ENCODE measurements around the gene BMF. TPM values are rescaled to one million over a fixed set of nuclear protein-coding genes. Genes with fewer than 3 reads are reported as not detected.

The BMF gene
- total RNA-seq, 1 donor from 2014 or later, result 2.0 TPM

- DNase-seq (ENCODE audit: low read depth in 2 of 2), result no peak
Measured at GRCh38 chr15:40048926-40049475, 59.7 kb downstream of the BMF start.

GRCh38 chr15:40048211-40048792 is 60.4 kb downstream of the BMF start:
- peak in 1 of 2 donors; percentile 68 for DNase-seq (ENCODE audit: low read depth in 2 of 2)

- DNase-seq (ENCODE audit: low read depth in 2 of 2), result peak; percentile 65 to 89
Measured at GRCh38 chr15:40047415-40048210, 61.1 kb downstream of the BMF start.

GRCh38 chr15:40046721-40047414 is 61.8 kb downstream of the BMF start:
- peak in 1 of 2 donors; percentile 89 for DNase-seq (ENCODE audit: low read depth in 2 of 2)

GRCh38 chr15:40045572-40046217 is 63.0 kb downstream of the BMF start:
- DNase-seq (ENCODE audit: low read depth in 2 of 2), result no peak

GRCh38 chr15:40044717-40045571 is 63.7 kb downstream of the BMF start:
- peak; percentile 80 to 91 for DNase-seq (ENCODE audit: low read depth in 2 of 2)

- DNase-seq (ENCODE audit: low read depth in 2 of 2), result no peak
Measured at GRCh38 chr15:40043927-40044716, 64.6 kb downstream of the BMF start.

- DNase-seq (ENCODE audit: low read depth in 2 of 2), result no peak
Measured at GRCh38 chr15:40042791-40043320, 65.8 kb downstream of the BMF start.

- DNase-seq (ENCODE audit: low read depth in 2 of 2), result no peak
Measured at GRCh38 chr15:40040770-40041169, 67.9 kb downstream of the BMF start.

- no peak for DNase-seq (ENCODE audit: low read depth in 2 of 2)
Measured at GRCh38 chr15:40040293-40040635, 68.4 kb downstream of the BMF start.

GRCh38 chr15:40038638-40039543 is 69.8 kb downstream of the BMF start, which contains the start of gene SRP14:
SRP14 (minus strand) TSS chr15:40039181; CDS start chr15:40039116, 65 bp downstream.
- peak; percentile 95 to 96 for DNase-seq (ENCODE audit: low read depth in 2 of 2)

- DNase-seq (ENCODE audit: low read depth in 2 of 2), result peak; percentile 49 to 61
Measured at GRCh38 chr15:40038275-40038637, 70.4 kb downstream of the BMF start.

Other genes starting within 250 kb of the BMF start
- gene GPR176, start 188.6 kb downstream of the BMF start, total RNA-seq, result 2.4 and 14.4 TPM in 2 replicates
- gene EIF2AK4, start 174.8 kb downstream of the BMF start, total RNA-seq, result 22.0 and 25.8 TPM in 2 replicates
- gene SRP14, start 69.7 kb downstream of the BMF start, total RNA-seq, result 158 and 164 TPM in 2 replicates
- 3.0 and 10.5 TPM in 2 replicates for gene BUB1B, start 52.2 kb upstream of the BMF start, total RNA-seq
- gene PAK6, start 130.2 kb upstream of the BMF start, total RNA-seq, result not detected in 2 replicates
- gene ANKRD63, start 174.2 kb upstream of the BMF start, total RNA-seq, result not detected in 2 replicates
- gene PLCB2, start 199.1 kb upstream of the BMF start, total RNA-seq, result under 0.01 and 0.44 TPM in 2 replicates
- gene INAFM2, start 214.8 kb upstream of the BMF start, total RNA-seq, result 11.3 and 14.1 TPM in 2 replicates
- gene CCDC9B, start 232.1 kb upstream of the BMF start, total RNA-seq, result 8.9 and 11.1 TPM in 2 replicates
- not detected in 2 replicates for gene PHGR1, start 242.2 kb upstream of the BMF start, total RNA-seq
- gene DISP2, start 249.3 kb upstream of the BMF start, total RNA-seq, result under 0.01 TPM in 2 replicates